SJCRH30 (cell line): Measurements from ENCODE around the gene DNAJC17. TPM values are rescaled to one million over a fixed set of nuclear protein-coding genes. Genes with fewer than 3 reads are reported as not detected.

Experiments used
- DNase-seq, 2 experiments: peaks; one replicate each; pipeline ENCODE4 v3.0.0-alpha.2; 2015 to 2020
- H3K27ac ChIP-seq: fragments of 250-450 bp; sonication (Bioruptor Pico); 2 replicates; pipeline ENCODE4 v1.5.1; 2020; ENCODE audit warnings: mild to moderate bottlenecking, moderate library complexity
- H3K27me3 ChIP-seq: fragments of 250-450 bp; sonication (Bioruptor Pico); 2 replicates; pipeline ENCODE4 v1.5.1; 2020; ENCODE audit warnings: mild to moderate bottlenecking, moderate library complexity
- H3K36me3 ChIP-seq: fragments of 250-450 bp; sonication (Bioruptor Pico); 2 replicates; pipeline ENCODE4 v1.5.1; 2020; ENCODE audit warnings: mild to moderate bottlenecking, moderate library complexity
- H3K4me1 ChIP-seq: fragments of 250-450 bp; sonication (Bioruptor Pico); 2 replicates; pipeline ENCODE4 v1.5.1; 2020; ENCODE audit warnings: mild to moderate bottlenecking, moderate library complexity
- H3K4me3 ChIP-seq: fragments of 250-450 bp; sonication (Bioruptor Pico); 2 replicates; pipeline ENCODE4 v1.5.1; 2020; ENCODE audit warnings: mild to moderate bottlenecking, moderate library complexity
- H3K9me3 ChIP-seq: fragments of 250-450 bp; sonication (Bioruptor Pico); replicated peaks from 2 replicates; pipeline ENCODE4 v1.5.1; 2020; ENCODE audit warnings: mild to moderate bottlenecking, moderate library complexity
- total RNA-seq: library from RNA; depleted of rRNA; stranded (reverse); fragments of >200 nt; shearing (Covaris generic); gene quantifications from 2 replicates; pipeline ENCODE4 v1.2.3, GENCODE V29; 2014; rRNA removed

The DNAJC17 gene
- total RNA-seq, result 35.0 and 43.5 TPM in 2 replicates

- DNase-seq, result peak; percentile 99
- no peaks in the 10 kb centered on the region for H3K27me3 ChIP-seq
- no peaks in the 10 kb centered on the region for H3K4me1 ChIP-seq
- H3K27ac ChIP-seq, result peak within 1 kb of the TSS; percentile 76
- peak within 1 kb of the TSS; percentile 89 for H3K4me3 ChIP-seq
- no peaks in the 10 kb centered on the region for H3K9me3 ChIP-seq
- H3K36me3 ChIP-seq, result no peaks in the 10 kb centered on the region
Observed at GRCh38 chr15:40807028-40807887, at the start of gene DNAJC17, which contains the start of gene ZFYVE19. Gene DNAJC17 (minus strand): TSS chr15:40807473. CDS start chr15:40807446, 27 bp downstream. Gene ZFYVE19 (plus strand): TSS chr15:40807089. CDS start chr15:40807590, 501 bp downstream.

GRCh38 chr15:40856746-40857145 lies 49.5 kb upstream of the DNAJC17 start:
- H3K4me1 ChIP-seq, result peaks cover 4% of the 10 kb centered on the region; the same call in 1 of the 2 replicates
- no peak for DNase-seq

GRCh38 chr15:40855706-40856234 lies 48.5 kb upstream of the DNAJC17 start:
- 0 out of 2 replicates have a peak, but pooled peaks cover 3% of the 10 kb centered on the region for H3K27me3 ChIP-seq
- no peak overlapping the region for H3K27ac ChIP-seq
- no peak for DNase-seq
- peaks cover 11% of the 10 kb centered on the region for H3K4me1 ChIP-seq
- H3K4me3 ChIP-seq, result no peak overlapping the region
- H3K36me3 ChIP-seq, result no peaks in the 10 kb centered on the region
- H3K9me3 ChIP-seq, result no peaks in the 10 kb centered on the region

More at GRCh38 chr15:40856746-40857145, 49.5 kb upstream of the DNAJC17 start:
- no peak overlapping the region for H3K4me3 ChIP-seq
- H3K36me3 ChIP-seq, result no peaks in the 10 kb centered on the region
- H3K27me3 ChIP-seq, result 0 out of 2 replicates have a peak, but pooled peaks cover 3% of the 10 kb centered on the region
- no peak overlapping the region for H3K27ac ChIP-seq
- no peaks in the 10 kb centered on the region for H3K9me3 ChIP-seq

- H3K4me3 ChIP-seq, result no peak overlapping the region
Observed at GRCh38 chr15:40854161-40854560, 46.9 kb upstream of the DNAJC17 start.

GRCh38 chr15:40853241-40853890 lies 46.1 kb upstream of the DNAJC17 start:
- H3K36me3 ChIP-seq, result no peaks in the 10 kb centered on the region
- H3K9me3 ChIP-seq, result no peaks in the 10 kb centered on the region
- H3K4me3 ChIP-seq, result no peak overlapping the region
- 0 out of 2 replicates have a peak, but pooled peaks cover 3% of the 10 kb centered on the region for H3K27me3 ChIP-seq
- no peak overlapping the region for H3K27ac ChIP-seq
- DNase-seq, result no peak
- peaks cover 11% of the 10 kb centered on the region for H3K4me1 ChIP-seq

More at GRCh38 chr15:40854161-40854560, 46.9 kb upstream of the DNAJC17 start:
- no peaks in the 10 kb centered on the region for H3K9me3 ChIP-seq
- no peak overlapping the region for H3K27ac ChIP-seq
- peaks cover 11% of the 10 kb centered on the region for H3K4me1 ChIP-seq
- 0 out of 2 replicates have a peak, but pooled peaks cover 3% of the 10 kb centered on the region for H3K27me3 ChIP-seq
- DNase-seq, result no peak
- H3K36me3 ChIP-seq, result no peaks in the 10 kb centered on the region

- peaks cover 17% of the 10 kb centered on the region for H3K4me1 ChIP-seq
- no peak overlapping the region for H3K4me3 ChIP-seq
- no peaks in the 10 kb centered on the region for H3K36me3 ChIP-seq
- no peak for DNase-seq
- H3K27ac ChIP-seq, result no peak overlapping the region
- 0 out of 2 replicates have a peak, but pooled peaks cover 3% of the 10 kb centered on the region for H3K27me3 ChIP-seq
- no peaks in the 10 kb centered on the region for H3K9me3 ChIP-seq
Observed at GRCh38 chr15:40852529-40852928, 45.3 kb upstream of the DNAJC17 start.

- no peak overlapping the region for H3K27ac ChIP-seq
- peaks cover 27% of the 10 kb centered on the region for H3K4me1 ChIP-seq
- 0 out of 2 replicates have a peak, but pooled peaks cover 3% of the 10 kb centered on the region for H3K27me3 ChIP-seq
- no peaks in the 10 kb centered on the region for H3K9me3 ChIP-seq
- no peak overlapping the region for H3K4me3 ChIP-seq
- no peak for DNase-seq
- H3K36me3 ChIP-seq, result no peaks in the 10 kb centered on the region
Observed at GRCh38 chr15:40850576-40851112, 43.4 kb upstream of the DNAJC17 start.

- Histone ChIP-seq H3K27me3 (no peaks in the 10 kb centered on the region), H3K4me1 (peaks cover 31% of the 10 kb centered on the region), H3K9me3 (no peaks in the 10 kb centered on the region), H3K36me3 (no peaks in the 10 kb centered on the region), H3K4me3 (no peak overlapping the region), H3K27ac (no peak overlapping the region)
- DNase-seq, result peak; percentile 42 to 58
Observed at GRCh38 chr15:40847223-40847961, 40.1 kb upstream of the DNAJC17 start.

- Histone ChIP-seq H3K27ac (no peak overlapping the region), H3K9me3 (no peaks in the 10 kb centered on the region), H3K27me3 (no peaks in the 10 kb centered on the region), H3K4me1 (peaks cover 28% of the 10 kb centered on the region), H3K4me3 (no peak overlapping the region), H3K36me3 (no peaks in the 10 kb centered on the region)
- DNase-seq, result no peak
Observed at GRCh38 chr15:40846841-40847222, 39.6 kb upstream of the DNAJC17 start.

- no peaks in the 10 kb centered on the region for H3K9me3 ChIP-seq
- no peaks in the 10 kb centered on the region for H3K27me3 ChIP-seq
- H3K27ac ChIP-seq, result no peak overlapping the region
- peaks cover 20% of the 10 kb centered on the region for H3K4me1 ChIP-seq
- no peak overlapping the region for H3K4me3 ChIP-seq
- DNase-seq, result peak in 1 of 2 experiments; percentile 53
- H3K36me3 ChIP-seq, result no peaks in the 10 kb centered on the region
Observed at GRCh38 chr15:40845511-40846284, 38.4 kb upstream of the DNAJC17 start.

GRCh38 chr15:40845036-40845435 lies 37.8 kb upstream of the DNAJC17 start:
- Histone ChIP-seq H3K27ac (no peak overlapping the region), H3K4me1 (peaks cover 20% of the 10 kb centered on the region), H3K27me3 (no peaks in the 10 kb centered on the region), H3K4me3 (no peak overlapping the region), H3K9me3 (no peaks in the 10 kb centered on the region), H3K36me3 (no peaks in the 10 kb centered on the region)
- no peak for DNase-seq

GRCh38 chr15:40844696-40845030 lies 37.4 kb upstream of the DNAJC17 start:
- H3K9me3 ChIP-seq, result no peaks in the 10 kb centered on the region
- no peak for DNase-seq
- no peaks in the 10 kb centered on the region for H3K36me3 ChIP-seq
- no peaks in the 10 kb centered on the region for H3K27me3 ChIP-seq
- H3K4me1 ChIP-seq, result peaks cover 20% of the 10 kb centered on the region
- no peak overlapping the region for H3K4me3 ChIP-seq
- no peak overlapping the region for H3K27ac ChIP-seq

GRCh38 chr15:40843885-40844695 lies 36.8 kb upstream of the DNAJC17 start, which contains the start of gene SPINT1:
Gene SPINT1 (plus strand): TSS chr15:40844048. CDS start chr15:40844555, 507 bp downstream.
- no peak for DNase-seq
- no peaks in the 10 kb centered on the region for H3K9me3 ChIP-seq
- no peaks in the 10 kb centered on the region for H3K27me3 ChIP-seq

More at GRCh38 chr15:40843885-40844695, 36.8 kb upstream of the DNAJC17 start, which contains the start of gene SPINT1:
- Histone ChIP-seq H3K4me1 (peaks cover 20% of the 10 kb centered on the region), H3K36me3 (no peaks in the 10 kb centered on the region), H3K4me3 (no peak within 1 kb of the TSS), H3K27ac (no peak within 1 kb of the TSS)
